NB4 (cell line): ENCODE measurements around the gene HDGFL1.

Experiments used
- DNase-seq: peaks from one replicate; pipeline ENCODE4 v3.0.0; 2010; ENCODE audit warnings: low read depth
- H3K4me3 ChIP-seq: one replicate; pipeline ENCODE4 v1.5.1; 2011; ENCODE audit warnings: mild to moderate bottlenecking, low read depth, low read length, moderate library complexity
- CTCF ChIP-seq: IDR thresholded peaks from one replicate; pipeline ENCODE4 v1.5.1; 2012; ENCODE audit warnings: low read depth, low read length
- MAX ChIP-seq: IDR thresholded peaks from 2 replicates; pipeline ENCODE4 v1.6.1; 2011; ENCODE audit warnings: low read depth, low read length
- MYC ChIP-seq: IDR thresholded peaks from 2 replicates; pipeline ENCODE4 v1.6.1; 2011; ENCODE audit warnings: low read depth, low read length
- POLR2A ChIP-seq: IDR thresholded peaks from 2 replicates; pipeline ENCODE4 v1.6.1; 2011; ENCODE audit warnings: mild to moderate bottlenecking; ENCODE audit not compliant: insufficient read length; ENCODE audit errors: extremely low read depth

Gene HDGFL1

DNA sequence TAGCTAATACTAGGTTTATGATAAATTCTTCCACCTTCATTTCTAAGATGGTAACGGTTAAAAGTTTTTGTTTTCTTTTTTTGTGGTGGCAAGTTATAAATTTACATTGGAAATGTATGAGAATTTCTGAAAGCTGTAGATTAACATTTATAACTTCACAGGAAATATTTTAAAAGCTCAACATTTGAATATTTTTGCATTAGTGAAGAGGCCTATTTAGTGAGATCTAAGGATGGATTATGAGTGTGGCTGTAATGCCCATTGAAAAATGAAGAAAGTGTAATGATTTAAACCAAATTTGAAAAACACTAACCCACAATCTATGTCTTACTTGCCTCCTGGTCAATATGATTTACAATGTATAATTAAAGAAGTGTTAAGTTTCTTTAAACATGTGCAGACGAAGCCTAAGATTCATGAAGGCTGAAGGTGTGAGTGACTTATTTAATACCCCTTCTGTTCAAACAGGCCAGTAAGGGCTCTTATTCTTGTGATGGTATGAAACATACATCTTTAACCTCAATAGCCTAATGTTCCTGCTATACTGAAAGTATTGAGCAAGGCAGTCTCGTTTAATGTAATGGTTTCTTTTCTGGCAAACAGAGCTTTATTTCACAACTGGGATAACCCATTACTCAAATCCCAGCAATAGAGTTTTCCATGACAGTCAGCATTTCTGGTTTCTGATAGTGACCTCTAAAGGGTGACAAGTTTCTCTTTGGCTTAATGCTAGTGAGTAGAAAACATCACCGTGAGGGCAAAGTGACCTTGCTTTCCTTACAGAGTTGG lies 13.2 kb downstream of the HDGFL1 start:
- H3K4me3 ChIP-seq: no peak overlapping the region
- TF ChIP-seq POLR2A (no peak), MYC (no peak), MAX (no peak), CTCF (no peak)
- DNase-seq: no peak

GRCh38 chr6:22583230-22583629 lies 13.9 kb downstream of the HDGFL1 start:
- no peak for TF ChIP-seq POLR2A
- no peak for TF ChIP-seq MAX
- no peak for TF ChIP-seq CTCF
- no peak overlapping the region for H3K4me3 ChIP-seq
- no peak for DNase-seq

- no peak for TF ChIP-seq CTCF
- TF ChIP-seq POLR2A: no peak
- TF ChIP-seq MYC: no peak
- TF ChIP-seq MAX: no peak
- H3K4me3 ChIP-seq: no peak overlapping the region
- no peak for DNase-seq
These were observed 14.6 kb downstream of the HDGFL1 start for GRCh38 chr6:22583927-22584326.

- no peak for TF ChIP-seq CTCF
- no peak for TF ChIP-seq POLR2A
- TF ChIP-seq MAX: no peak
- no peak for TF ChIP-seq MYC
- H3K4me3 ChIP-seq: no peak overlapping the region
- DNase-seq: no peak
These were observed 19.8 kb downstream of the HDGFL1 start for GRCh38 chr6:22589118-22589517.

- H3K4me3 ChIP-seq: no peak overlapping the region
- no peak for DNase-seq
- TF ChIP-seq MYC: no peak
- no peak for TF ChIP-seq POLR2A
- TF ChIP-seq MAX: no peak
- TF ChIP-seq CTCF: no peak
These were observed 21.1 kb downstream of the HDGFL1 start for GRCh38 chr6:22590423-22590822.
